HG03521 (cell line): ENCODE results near the gene TTC31.
A peak's percentile ranks its signal among the peaks of the same experiment; 100 is the strongest.
"Not testable (repeated sequence)": the region's sequence is repeated elsewhere in the genome, so short reads cannot be mapped to it uniquely, and the experiment has no call there.

Experiments used
- ATAC-seq: cut with Tn5 transposase; IDR thresholded peaks from one replicate; pipeline ENCODE4 v1.9.1; 2021; ENCODE audit warnings: mild to moderate bottlenecking, moderate library complexity; ENCODE audit not compliant: unreplicated experiment

The TTC31 gene

DNA sequence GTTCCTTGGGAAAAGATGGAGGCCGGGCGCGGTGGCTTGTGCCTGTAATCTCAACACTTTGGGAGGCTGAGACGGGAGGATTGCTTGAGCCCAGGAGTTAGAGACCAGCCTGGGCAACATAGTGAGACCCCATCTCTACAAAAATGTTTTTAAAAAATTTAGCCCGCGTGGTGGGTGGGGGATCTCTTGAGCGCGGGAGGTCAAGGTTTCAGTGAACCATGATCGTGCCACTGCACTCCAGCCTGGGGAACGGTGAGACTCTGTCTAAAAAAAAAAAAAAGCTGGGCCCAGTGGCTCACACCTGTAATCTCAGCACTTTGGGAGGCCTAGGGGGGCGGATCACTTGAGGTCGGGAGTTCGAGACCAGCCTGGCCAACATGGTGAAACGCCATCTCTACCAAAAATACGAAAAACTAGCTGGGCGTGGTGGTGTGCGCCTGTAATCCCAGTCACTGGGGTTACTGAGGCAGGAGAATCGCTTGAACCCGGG is 839 bp downstream of the TTC31 start:
- ATAC-seq: not testable (repeated sequence)

DNA sequence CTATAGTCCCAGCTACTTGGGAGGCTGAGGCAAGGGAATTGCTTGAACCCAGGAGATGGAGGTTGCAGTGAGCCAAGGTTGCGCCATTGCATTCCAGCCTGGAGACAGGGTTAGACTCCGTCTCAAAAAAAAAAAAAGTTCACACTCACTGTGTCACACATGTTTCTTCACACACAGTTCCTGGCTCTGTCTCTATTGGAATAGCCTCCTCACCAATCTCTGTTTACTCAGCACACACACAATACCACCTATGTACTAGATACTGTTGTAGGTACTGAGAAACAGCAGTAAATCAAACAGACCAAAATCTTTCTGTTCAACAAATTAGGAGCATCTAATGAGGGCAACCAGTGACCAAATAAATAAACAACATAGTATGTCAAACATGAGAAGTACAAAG is 3.3 kb downstream of the TTC31 start:
- ATAC-seq: no peak

GRCh38 chr2:74488643-74489481 is 6.0 kb downstream of the TTC31 start:
- ATAC-seq: no peak

GRCh38 chr2:74489906-74490305 is 7.0 kb downstream of the TTC31 start:
- ATAC-seq: no peak

DNA sequence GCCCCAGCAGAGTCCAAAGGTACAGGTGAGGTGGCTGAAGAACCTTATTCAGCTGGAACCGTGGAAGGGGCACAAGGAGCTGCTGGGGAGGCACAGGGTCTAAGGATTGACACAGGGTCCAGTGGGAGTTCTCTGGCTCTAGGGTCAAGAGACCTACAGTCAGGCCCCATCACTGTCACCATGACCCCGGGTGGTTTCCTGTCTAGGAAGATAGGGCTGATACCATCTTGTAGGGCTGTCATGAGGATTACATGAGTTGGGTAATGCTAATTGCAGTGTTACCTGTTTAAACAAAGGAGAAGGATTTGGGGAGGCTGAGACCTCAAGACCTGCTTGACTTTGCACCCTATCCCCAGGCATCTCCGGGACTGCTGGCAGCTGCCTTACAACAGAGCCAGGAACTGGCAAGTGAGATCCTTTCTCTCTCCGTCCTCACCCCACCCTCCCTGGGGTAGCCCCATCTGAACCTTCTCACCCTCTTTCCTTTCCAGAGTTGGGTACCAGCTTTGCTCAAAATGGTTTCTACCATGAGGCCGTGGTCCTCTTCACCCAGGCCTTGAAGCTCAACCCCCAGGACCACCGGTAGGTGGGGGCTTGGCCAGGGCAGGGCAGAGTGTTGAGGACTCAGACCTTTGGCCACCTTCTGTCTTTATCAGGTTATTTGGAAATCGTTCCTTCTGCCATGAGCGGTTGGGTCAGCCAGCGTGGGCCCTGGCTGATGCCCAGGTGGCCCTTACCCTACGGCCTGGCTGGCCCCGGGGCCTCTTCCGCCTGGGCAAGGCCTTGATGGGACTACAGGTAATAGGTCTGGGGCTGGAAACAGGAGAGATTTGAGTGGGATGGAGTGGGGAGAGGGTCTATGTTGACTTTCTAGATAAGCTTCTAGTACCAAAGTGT is 9.0 kb downstream of the TTC31 start:
- no peak for ATAC-seq

GRCh38 chr2:74493546-74493945 is 10.7 kb downstream of the TTC31 start:
- no peak for ATAC-seq

GRCh38 chr2:74495440-74495839 is 12.6 kb downstream of the TTC31 start:
- no peak for ATAC-seq

GRCh38 chr2:74496997-74497776 is 14.3 kb downstream of the TTC31 start:
- ATAC-seq: no peak

DNA sequence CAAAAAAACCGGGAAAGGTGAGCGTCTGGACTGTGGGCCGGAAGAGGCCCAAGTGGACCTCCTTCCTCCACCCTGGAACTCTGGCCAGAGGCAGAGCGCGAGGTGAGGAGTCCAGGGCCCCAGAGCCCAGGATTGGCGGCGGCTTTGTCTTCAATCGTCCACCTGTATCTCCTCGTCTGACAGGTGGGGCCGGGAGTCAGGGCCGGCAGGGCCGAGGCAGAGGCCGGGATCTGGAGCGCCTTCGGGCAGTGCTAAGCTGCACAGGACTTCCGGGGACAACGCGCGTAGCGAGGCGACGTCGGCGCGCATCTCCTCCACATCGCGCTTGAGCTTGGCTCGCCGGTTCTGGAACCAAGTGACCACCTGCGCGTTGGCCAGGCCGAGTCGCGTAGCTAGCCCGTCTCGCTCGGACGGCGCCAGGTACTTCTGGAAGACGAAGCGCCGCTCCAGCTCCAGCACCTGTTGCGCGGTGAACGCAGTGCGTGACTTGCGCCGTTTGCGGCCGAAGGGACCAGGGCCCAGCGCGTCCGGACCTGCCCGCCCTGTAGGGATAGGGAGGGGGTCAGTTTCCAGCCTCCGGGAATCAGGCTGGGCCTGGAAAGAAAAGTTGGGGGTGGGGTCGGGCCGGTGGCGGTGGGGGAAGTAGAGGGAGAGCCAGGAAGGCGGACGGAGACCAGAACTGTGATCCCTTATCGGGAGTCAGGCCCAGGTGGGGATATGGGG is 15.1 kb downstream of the TTC31 start:
- ATAC-seq: no peak

GRCh38 chr2:74498500-74499266 is 15.8 kb downstream of the TTC31 start:
- no peak for ATAC-seq

DNA sequence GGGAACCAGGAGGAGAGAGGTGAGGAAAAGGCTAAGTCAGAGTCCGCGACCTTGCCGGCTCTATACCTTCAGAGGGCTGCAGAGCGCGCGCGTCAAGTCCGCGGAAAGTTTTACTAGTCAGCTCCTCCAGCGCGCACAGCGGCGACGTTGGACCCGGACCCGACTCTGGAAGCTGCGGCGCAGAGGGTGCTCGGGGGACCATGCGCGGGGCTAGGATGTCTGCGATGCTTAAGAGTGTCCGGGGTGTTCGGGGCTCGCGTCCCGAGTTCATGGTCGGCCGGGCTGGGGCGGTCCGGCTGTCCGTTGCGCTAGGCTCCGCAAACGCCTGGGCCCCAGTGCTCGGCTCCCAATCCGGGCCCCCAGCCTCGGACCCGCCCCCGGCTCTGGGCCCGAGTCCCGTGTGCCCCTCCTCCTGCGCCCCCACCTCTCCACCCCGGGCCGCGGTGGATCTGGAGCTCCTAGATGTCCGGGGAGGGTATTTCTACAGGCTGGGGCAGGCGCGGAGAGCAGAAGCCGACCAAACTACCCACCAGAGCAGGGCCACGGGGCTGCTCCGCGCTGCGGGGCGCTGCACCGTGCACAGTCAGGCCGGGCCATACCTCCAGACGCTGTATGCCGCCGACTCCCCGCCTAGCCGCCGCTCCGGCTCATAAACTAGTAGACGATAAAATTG is 16.5 kb downstream of the TTC31 start, which contains the start of gene LBX2:
LBX2 (minus strand) TSS at position 337 of the 673 bp plus-strand sequence; CDS start at position 271, 66 bp downstream.
- no peak for ATAC-seq

GRCh38 chr2:74499940-74500577 is 17.2 kb downstream of the TTC31 start:
- ATAC-seq: no peak

GRCh38 chr2:74500578-74500946 is 17.7 kb downstream of the TTC31 start:
- ATAC-seq: no peak

DNA sequence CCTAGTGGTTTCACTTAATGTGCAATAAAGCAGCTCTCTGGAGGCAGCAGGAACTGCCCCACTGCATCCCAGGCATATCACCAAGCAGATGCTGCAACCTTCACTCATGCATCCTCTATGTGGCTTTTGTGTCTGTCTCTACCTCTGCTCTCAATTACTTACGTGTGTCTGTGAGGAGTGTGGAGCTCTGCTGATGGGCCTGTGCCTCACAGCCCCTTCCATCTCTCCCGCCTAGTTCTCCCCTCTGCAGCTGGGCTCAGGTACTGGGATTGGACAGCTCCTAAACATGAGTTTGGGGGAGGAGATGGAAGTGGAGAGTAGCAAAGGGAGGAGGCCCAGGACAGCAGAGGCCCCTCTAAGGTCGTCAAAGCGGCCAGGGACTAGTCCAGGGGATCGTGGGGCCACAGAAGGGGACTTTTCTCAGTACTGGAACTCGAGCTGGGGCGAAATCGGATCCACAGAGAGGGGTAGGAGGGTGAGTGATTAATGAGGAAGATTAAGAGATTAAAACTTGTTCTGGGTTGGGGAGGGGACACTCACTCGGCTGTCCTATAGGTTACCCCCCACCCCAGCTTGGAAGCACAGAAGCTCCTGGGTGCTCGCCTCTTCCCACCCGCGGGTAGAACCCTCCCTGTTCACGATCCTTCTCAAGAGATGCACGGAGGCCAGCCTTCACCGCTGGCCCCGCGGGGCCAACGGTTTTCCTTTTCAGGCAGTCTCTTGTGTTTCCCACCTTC is 18.6 kb downstream of the TTC31 start:
- ATAC-seq: no peak

GRCh38 chr2:74502147-74502719 is 19.4 kb downstream of the TTC31 start:
- no peak for ATAC-seq

- peak; percentile 21 for ATAC-seq
Measured at GRCh38 chr2:74502720-74503505, 20.0 kb downstream of the TTC31 start.
